Neutrophil (primary cell): ENCODE data around the gene GUCA1A.
"Not testable (repeated sequence)": the region's sequence is repeated elsewhere in the genome, so short reads cannot be mapped to it uniquely, and the experiment has no call there.

Experiments used
- H3K27ac ChIP-seq: fragments of 200-600 bp; sonication (generic); 2 replicates; pipeline ENCODE4 v1.5.1; 2016; ENCODE audit warnings: mild to moderate bottlenecking, moderate library complexity
- H3K27me3 ChIP-seq: fragments of 200-600 bp; sonication (generic); 2 replicates; pipeline ENCODE4 v1.6.0; 2016; ENCODE audit warnings: mild to moderate bottlenecking
- H3K36me3 ChIP-seq: fragments of 200-600 bp; sonication (generic); 2 replicates; pipeline ENCODE4 v1.5.1; 2017
- H3K4me1 ChIP-seq, 2 experiments: fragments of 200-600 bp in 1 of 2; sonication (generic) in 1 of 2; 1 replicate in 1 of 2; 2 replicates in 1 of 2; pipeline versions ENCODE4 v1.5.1 to v1.6.1; 2013 to 2016; ENCODE audit warnings: low read depth in 1 of 2, low read length in 1 of 2, mild to moderate bottlenecking in 1 of 2, moderate library complexity in 1 of 2; ENCODE audit not compliant: control insufficient read depth in 1 of 2, insufficient read depth in 1 of 2
- H3K4me3 ChIP-seq, 2 experiments: fragments of 200-600 bp in 1 of 2; sonication (generic) in 1 of 2; 1 replicate in 1 of 2; 2 replicates in 1 of 2; pipeline ENCODE4 v1.5.1; 2013 to 2016; ENCODE audit warnings: low read depth in 1 of 2, low read length in 1 of 2, mild to moderate bottlenecking in 1 of 2, moderate library complexity in 1 of 2
- H3K9me3 ChIP-seq: fragments of 200-600 bp; sonication (generic); 2 replicates; pipeline ENCODE4 v1.5.1; 2016
- TF ChIP-seq, protein P1 (sequence below): fragments of 200-600 bp; sonication (generic); IDR thresholded peaks from 2 replicates; pipeline ENCODE4 v1.5.1; 2016; ENCODE audit warnings: antibody characterized with exemption

The GUCA1A gene

DNA sequence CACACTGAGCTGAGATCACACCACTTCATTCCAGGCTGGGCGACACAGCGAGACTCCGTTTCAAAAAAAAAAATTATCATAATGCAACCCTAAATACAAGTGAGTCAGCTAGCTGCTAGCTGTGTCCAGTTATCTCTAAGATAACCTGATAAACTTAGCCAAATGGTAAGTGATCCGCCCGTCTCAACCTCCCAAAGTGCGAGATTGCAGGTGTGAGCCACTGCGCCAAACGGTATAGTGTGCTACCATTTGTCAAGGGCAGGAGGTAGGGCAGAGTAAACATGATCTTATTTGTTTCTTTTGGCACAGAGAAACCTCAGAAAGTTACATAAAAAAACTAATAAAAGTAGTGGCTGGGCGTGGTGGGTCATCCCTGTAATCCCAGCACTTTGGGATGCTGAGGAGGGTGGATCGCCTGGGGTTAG lies 26.0 kb upstream of the GUCA1A start:
- Histone ChIP-seq H3K27me3 (peaks cover 29% of the 10 kb centered on the region), H3K27ac (no peak overlapping the region), H3K9me3 (no peaks in the 10 kb centered on the region), H3K36me3 (no peaks in the 10 kb centered on the region), H3K4me3 (no peak overlapping the region), H3K4me1 (peaks cover 7 to 8% of the 10 kb centered on the region in 2 experiments)
- TF ChIP-seq, protein P1, sequence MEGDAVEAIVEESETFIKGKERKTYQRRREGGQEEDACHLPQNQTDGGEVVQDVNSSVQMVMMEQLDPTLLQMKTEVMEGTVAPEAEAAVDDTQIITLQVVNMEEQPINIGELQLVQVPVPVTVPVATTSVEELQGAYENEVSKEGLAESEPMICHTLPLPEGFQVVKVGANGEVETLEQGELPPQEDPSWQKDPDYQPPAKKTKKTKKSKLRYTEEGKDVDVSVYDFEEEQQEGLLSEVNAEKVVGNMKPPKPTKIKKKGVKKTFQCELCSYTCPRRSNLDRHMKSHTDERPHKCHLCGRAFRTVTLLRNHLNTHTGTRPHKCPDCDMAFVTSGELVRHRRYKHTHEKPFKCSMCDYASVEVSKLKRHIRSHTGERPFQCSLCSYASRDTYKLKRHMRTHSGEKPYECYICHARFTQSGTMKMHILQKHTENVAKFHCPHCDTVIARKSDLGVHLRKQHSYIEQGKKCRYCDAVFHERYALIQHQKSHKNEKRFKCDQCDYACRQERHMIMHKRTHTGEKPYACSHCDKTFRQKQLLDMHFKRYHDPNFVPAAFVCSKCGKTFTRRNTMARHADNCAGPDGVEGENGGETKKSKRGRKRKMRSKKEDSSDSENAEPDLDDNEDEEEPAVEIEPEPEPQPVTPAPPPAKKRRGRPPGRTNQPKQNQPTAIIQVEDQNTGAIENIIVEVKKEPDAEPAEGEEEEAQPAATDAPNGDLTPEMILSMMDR = no peak

DNA sequence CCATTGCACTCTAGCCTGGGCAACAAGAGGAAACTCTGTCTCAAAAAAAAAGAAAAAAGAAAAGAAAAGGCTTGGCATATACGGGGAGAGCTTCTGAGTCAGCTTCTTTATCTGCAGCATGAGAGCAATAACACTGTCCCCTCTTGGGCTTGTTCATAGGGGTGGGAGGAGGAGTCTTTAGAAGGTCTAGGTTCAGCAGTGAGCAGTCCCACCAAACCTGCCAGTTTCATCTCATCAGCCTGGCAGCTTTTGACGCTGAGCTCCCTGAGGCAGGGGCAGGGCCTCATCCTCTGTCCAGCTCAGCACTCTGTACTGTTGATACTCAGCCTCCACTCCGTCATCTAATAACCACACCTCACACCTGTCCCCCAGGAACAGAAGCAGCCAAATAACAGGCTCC lies 25.1 kb upstream of the GUCA1A start:
- no peaks in the 10 kb centered on the region for H3K36me3 ChIP-seq
- TF ChIP-seq, protein P1 = no peak
- peaks cover 20% of the 10 kb centered on the region for H3K27me3 ChIP-seq
- H3K9me3 ChIP-seq = no peaks in the 10 kb centered on the region
- no peak overlapping the region for H3K4me3 ChIP-seq
- no peaks in the 10 kb centered on the region for H3K4me1 ChIP-seq
- no peak overlapping the region for H3K27ac ChIP-seq

DNA sequence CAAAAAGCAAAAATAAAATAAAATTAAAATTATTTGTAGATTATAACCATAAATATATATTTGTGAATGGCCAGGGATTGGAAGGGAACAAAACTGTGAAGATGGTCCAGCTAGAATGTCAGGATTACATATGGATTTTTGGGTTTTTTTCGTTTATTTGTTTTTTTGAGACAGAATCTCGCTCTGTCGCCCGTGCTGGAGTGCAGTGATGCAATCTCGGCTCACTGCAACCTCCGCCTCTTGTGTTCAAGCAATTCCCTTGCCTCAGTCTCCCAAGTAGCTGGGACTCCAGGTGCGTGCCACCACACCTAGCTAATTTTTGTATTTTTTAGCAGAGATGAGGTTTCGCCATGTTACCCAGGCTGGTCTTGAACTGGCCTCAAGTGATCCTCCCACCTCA lies 22.9 kb upstream of the GUCA1A start:
- Histone ChIP-seq H3K4me3 (no peak overlapping the region), H3K36me3 (no peaks in the 10 kb centered on the region), H3K27me3 (peaks cover 7% of the 10 kb centered on the region)

DNA sequence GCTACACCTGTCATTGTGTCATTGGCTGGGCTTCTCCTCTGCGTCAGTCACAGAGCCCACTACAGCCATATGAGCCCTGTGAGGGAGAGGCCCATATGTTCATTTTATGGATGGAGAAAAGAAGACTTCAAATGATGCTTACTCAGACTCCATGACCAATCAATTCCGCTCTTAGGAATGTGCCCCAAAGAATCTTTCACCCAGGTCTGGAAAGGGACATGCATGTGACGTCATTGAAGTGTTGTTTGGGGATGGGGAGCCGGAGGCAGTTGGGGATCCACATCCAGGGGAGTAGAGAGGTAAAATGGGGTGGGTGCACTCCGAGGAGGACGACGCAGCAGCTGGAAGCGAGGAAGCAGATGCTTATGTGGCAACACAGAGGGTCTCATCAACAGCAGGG lies 21.1 kb upstream of the GUCA1A start:
- Histone ChIP-seq H3K27ac (no peak overlapping the region), H3K36me3 (no peaks in the 10 kb centered on the region), H3K27me3 (peaks cover 2% of the 10 kb centered on the region), H3K9me3 (no peaks in the 10 kb centered on the region), H3K4me1 (no peaks in the 10 kb centered on the region), H3K4me3 (no peak overlapping the region)
- TF ChIP-seq, protein P1 = no peak

More for the DNA sequence above, 22.9 kb upstream of the GUCA1A start:
- TF ChIP-seq, protein P1 = no peak
- Histone ChIP-seq H3K4me1 (no peaks in the 10 kb centered on the region), H3K9me3 (no peaks in the 10 kb centered on the region), H3K27ac (no peak overlapping the region)

DNA sequence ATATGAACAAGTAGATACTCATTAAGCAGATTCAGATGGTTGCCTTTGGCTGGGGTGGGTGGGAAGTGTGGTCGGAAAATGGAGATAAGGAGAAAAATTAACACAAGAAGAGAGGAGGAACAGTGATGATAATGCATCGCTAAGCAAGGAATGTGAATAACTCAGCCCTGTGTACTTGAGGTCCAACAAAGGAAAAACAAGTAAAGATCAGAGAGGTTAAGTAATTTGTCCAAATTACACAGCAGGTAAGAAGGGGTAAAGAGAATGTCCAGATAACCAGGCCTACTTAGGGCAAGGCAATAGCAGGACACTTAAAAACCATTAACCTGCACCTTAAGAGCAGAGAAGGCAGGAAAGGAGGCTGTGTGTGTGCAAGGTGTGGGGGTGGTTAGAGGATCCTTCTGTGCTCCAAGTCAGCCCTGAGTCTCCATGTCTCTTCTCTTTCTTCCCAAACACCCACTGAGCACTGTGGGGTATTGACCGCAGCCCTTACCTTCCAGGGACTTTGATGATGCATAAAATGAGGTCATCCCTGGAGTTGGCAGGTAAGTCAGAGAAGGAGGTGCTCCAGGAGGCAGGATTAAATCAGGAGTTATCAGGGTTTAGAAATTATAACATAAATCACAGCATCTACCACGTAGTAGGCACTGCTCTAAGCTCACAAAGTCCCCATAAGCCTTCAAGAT lies 20.5 kb upstream of the GUCA1A start:
- H3K27ac ChIP-seq, H3K4me1 ChIP-seq, H3K4me3 ChIP-seq: not testable (repeated sequence)

DNA sequence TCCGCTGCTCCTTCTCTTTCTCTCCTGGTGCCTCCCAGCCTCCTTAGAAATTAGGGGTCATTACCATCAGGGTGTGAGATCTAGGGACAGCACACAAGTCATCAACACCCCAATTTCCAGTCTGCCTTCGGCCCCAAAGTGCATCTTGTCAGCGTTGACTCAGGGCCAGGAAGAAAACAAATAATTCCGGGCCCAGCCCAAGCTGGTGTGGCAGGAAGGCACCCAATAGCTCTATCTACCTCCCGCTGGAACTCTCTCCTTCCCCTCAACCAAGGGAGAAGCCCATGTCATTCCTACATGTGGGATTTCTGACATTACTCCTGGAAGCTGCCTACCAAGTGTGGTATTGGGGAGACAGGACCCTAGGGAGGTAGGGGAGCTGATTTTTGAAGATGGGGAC lies 19.2 kb upstream of the GUCA1A start:
- Histone ChIP-seq H3K4me1 (no peaks in the 10 kb centered on the region), H3K9me3 (no peaks in the 10 kb centered on the region), H3K36me3 (no peaks in the 10 kb centered on the region), H3K27me3 (peaks cover 7% of the 10 kb centered on the region), H3K27ac (no peak overlapping the region), H3K4me3 (no peak overlapping the region)
- TF ChIP-seq, protein P1 = no peak

More for the DNA sequence above, 20.5 kb upstream of the GUCA1A start:
- H3K27me3 ChIP-seq, H3K9me3 ChIP-seq, H3K36me3 ChIP-seq: not testable (repeated sequence)
